GM12878 (cell line): ENCODE data around the gene PAPOLG. TPM values are rescaled to one million over a fixed set of nuclear protein-coding genes. Genes with fewer than 3 reads are reported as not detected.
A peak's percentile ranks its signal among the peaks of the same experiment; 100 is the strongest.
"Not testable (repeated sequence)": the region's sequence is repeated elsewhere in the genome, so short reads cannot be mapped to it uniquely, and the experiment has no call there.

Experiments used
- ATAC-seq: fragments of 200-7000 bp; cut with Tn5 transposase; 3 replicates; pipeline ENCODE4 v1.9.1; 2020; ENCODE audit warnings: mild to moderate bottlenecking, moderate library complexity
- BruUV-seq: library from RNA; stranded (reverse); fragments of 400-500 nt; replicated peaks from 2 replicates; lab custom pipeline; 2021; lab: Mats Ljungman, UMichigan
- CTCF ChIA-PET: fragments of 300-600 bp; sonication (Branson Sonifier 250); formaldehyde crosslinking; extraction: SDS; loops from one replicate; lab custom pipeline; 2021; ENCODE audit warnings: inconsistent platforms; lab: Yijun Ruan, JAX
- POLR2A ChIA-PET: fragments of 350-600 bp; formaldehyde crosslinking; extraction: SDS; loops from one replicate; lab custom pipeline; 2021; ENCODE audit warnings: inconsistent platforms; lab: Charles Lee
- RAD21 ChIA-PET: fragments of 300-600 bp; sonication (Branson Sonifier 250); formaldehyde crosslinking; loops from one replicate; lab custom pipeline; 2023; ENCODE audit warnings: antibody characterized with exemption; ENCODE audit not compliant: unreplicated experiment; lab: Charles Lee
- SMC1A ChIA-PET: fragments of 300-600 bp; sonication (Branson Sonifier 250); formaldehyde crosslinking; loops from one replicate; lab custom pipeline; 2023; ENCODE audit not compliant: unreplicated experiment, uncharacterized antibody; lab: Charles Lee
- DNase-seq: peaks from one replicate; pipeline ENCODE4 v3.0.0-alpha.2; 2011; ENCODE audit warnings: low read depth, low spot score
- FAIRE-seq: peaks from 3 replicates; lab custom pipeline; 2011; peaks lifted over from hg19 to GRCh38; lab: Jason Lieb, UNC
- H2AFZ ChIP-seq: 2 replicates; pipeline ENCODE4 v1.6.0; 2011; ENCODE audit warnings: low read depth, low read length, control low read depth; ENCODE audit not compliant: control insufficient read depth
- H3K27ac ChIP-seq: 2 replicates; pipeline ENCODE4 v1.5.1; 2011; ENCODE audit warnings: control low read depth; ENCODE audit not compliant: control insufficient read depth, insufficient read depth
- H3K27me3 ChIP-seq, 2 experiments: replicated peaks in 1 of 2; 2 replicates each; pipeline versions ENCODE4 v1.6.0 to v1.6.1; 2011; ENCODE audit warnings: low read length in 1 of 2; ENCODE audit not compliant: control insufficient read depth in 2 of 2, insufficient read depth in 2 of 2
- H3K36me3 ChIP-seq, 2 experiments: 2 replicates each; pipeline ENCODE4 v1.5.1; 2011; ENCODE audit warnings: low read length in 1 of 2; ENCODE audit not compliant: control insufficient read depth in 2 of 2, insufficient read depth in 2 of 2
- H3K4me1 ChIP-seq: 2 replicates; pipeline ENCODE4 v1.6.1; 2011; ENCODE audit warnings: mild to moderate bottlenecking, low read length, moderate library complexity, mixed read lengths; ENCODE audit not compliant: control insufficient read depth, insufficient read depth
- H3K4me2 ChIP-seq: 2 replicates; pipeline ENCODE4 v1.6.0; 2011; ENCODE audit warnings: control low read depth; ENCODE audit not compliant: control insufficient read depth, insufficient read depth
- H3K4me3 ChIP-seq: fragments of 200-600 bp; sonication (generic); 2 replicates; pipeline ENCODE4 v1.5.1; 2016
- H3K79me2 ChIP-seq: 2 replicates; pipeline ENCODE4 v1.6.0; 2011; ENCODE audit warnings: low read length; ENCODE audit not compliant: control insufficient read depth, insufficient read depth
- H3K9ac ChIP-seq: 2 replicates; pipeline ENCODE4 v1.8.0; 2011; ENCODE audit warnings: low read length, control low read depth, mixed read lengths; ENCODE audit not compliant: control insufficient read depth, insufficient read depth
- H3K9me3 ChIP-seq: replicated peaks from 3 replicates; pipeline ENCODE4 v1.5.1; 2011; ENCODE audit warnings: mild to moderate bottlenecking, low read length; ENCODE audit not compliant: control insufficient read depth, insufficient read depth
- H4K20me1 ChIP-seq: 2 replicates; pipeline ENCODE4 v1.6.0; 2011; ENCODE audit not compliant: control insufficient read depth, insufficient read depth
- E2F4 ChIP-seq: IDR thresholded peaks from 2 replicates; pipeline ENCODE4 v1.6.1; 2012; ENCODE audit warnings: low read depth, low read length, improper control_type of control experiment
- IRF4 ChIP-seq: IDR thresholded peaks from 2 replicates; pipeline ENCODE4 v1.6.1; 2011; ENCODE audit warnings: low read depth, low read length
- RELA ChIP-seq: fragments of 450-650 bp; IDR thresholded peaks from 2 replicates; pipeline ENCODE4 v1.8.0; 2014; ENCODE audit warnings: borderline replicate concordance; ENCODE audit not compliant: partially characterized antibody
- RELB ChIP-seq: fragments of 450-650 bp; IDR thresholded peaks from 2 replicates; pipeline ENCODE4 v1.6.1; 2017; ENCODE audit warnings: low read depth, mild to moderate bottlenecking, moderate library complexity
- ZSCAN29 ChIP-seq: fragments of 450-650 bp; IDR thresholded peaks from 2 replicates; pipeline ENCODE4 v1.6.1; 2017; ENCODE audit warnings: mild to moderate bottlenecking, moderate library complexity
- WGBS: methylation state at CpG from one replicate; pipeline ENCODE4 v1.1.6; 2016; ENCODE audit warnings: low lambda C conversion rate; ENCODE audit not compliant: insufficient replicate concordance, insufficient coverage; ENCODE audit errors: missing lambda C conversion rate; 5-methylcytosine and 5-hydroxymethylcytosine counted together
- in situ Hi-C: fragments of 300-500 bp; cut with MboI; formaldehyde crosslinking; loops from 9 replicates; pipeline ENCODE4 v1.14.3; 2018; ENCODE audit warnings: mixed read lengths
- intact Hi-C: fragments of 100-400 bp; cut with micrococcal nuclease; formaldehyde crosslinking; loops from one replicate; pipeline ENCODE4 v1.14.2; 2022; ENCODE audit not compliant: unreplicated experiment
- polyA plus RNA-seq, 11 experiments: library from polyadenylated mRNA; depleted of rRNA in 4 of 11; unstranded in 6 of 11; stranded (reverse) in 5 of 11; fragments of >200 nt; fragmentation: Nextera tagmentation in 4 of 11; fragmentation: Illumina TruSeq in 1 of 11; extraction: Ambion mirVana in 4 of 11; extraction: Trizol in 1 of 11; gene quantifications; 1 replicate in 1 of 11; 2 replicates in 10 of 11; pipeline versions ENCODE4 v1.2.1 to v1.2.3, GENCODE V29; 2011 to 2016; ENCODE audit warnings: inconsistent platforms in 2 of 11, missing spikeins in 2 of 11, low read depth in 1 of 11
- total RNA-seq, 4 experiments: library from RNA; depleted of rRNA in 3 of 4; stranded (reverse); fragments of >200 nt in 3 of 4; fragmentation: Illumina TruSeq in 1 of 4; extraction: Trizol in 1 of 4; gene quantifications; 2 replicates each; pipeline versions ENCODE4 v1.2.1 to v1.2.3, GENCODE V29; 2013 to 2021

The PAPOLG gene
- total and polyA plus RNA-seq, 10 of the 15 experiments (the other 5 are each of a cell fraction or from before 2014, with no cell fraction given) = 4.2 to 15.8 (median 10.7) TPM

GRCh38 chr2:60826111-60826510 is 70.0 kb downstream of the PAPOLG start (continued):
- TF ChIP-seq RELA (no peak), IRF4 (no peak)

GRCh38 chr2:60826860-60827259 is 70.8 kb downstream of the PAPOLG start:
- H3K27ac ChIP-seq, H4K20me1 ChIP-seq, in situ Hi-C loops, DNase-seq, H3K9ac ChIP-seq, H3K4me3 ChIP-seq, H3K4me2 ChIP-seq, H3K79me2 ChIP-seq, intact Hi-C loops, H2AFZ ChIP-seq, H3K27me3 ChIP-seq, POLR2A ChIA-PET, H3K36me3 ChIP-seq, H3K9me3 ChIP-seq, H3K4me1 ChIP-seq, FAIRE-seq, BruUV-seq: not testable (repeated sequence)
- 62% methylated on average over 3 of the region's 3 CpGs for WGBS
- peak; percentile 32; the same call in 2 of the 3 replicates for ATAC-seq
- ChIA-PET CTCF (interaction anchor here (0.8 to 1.0 kb wide), 3 partner anchors 9 to 121 kb away, joined by 3 read pairs; no protein-coding TSS in a partner anchor), SMC1A (interaction anchor here (0.7 to 2.5 kb wide), 5 partner anchors 9 to 171 kb away, joined by 3 to 8 read pairs (median 6); no protein-coding TSS in a partner anchor), RAD21 (interaction anchor here (1.4 kb wide), 1 partner anchor 12 kb away, joined by 5 read pairs; no protein-coding TSS in a partner anchor)

GRCh38 chr2:60827369-60827768 is 71.3 kb downstream of the PAPOLG start:
- SMC1A ChIA-PET = interaction anchor here (1.2 to 2.5 kb wide), 5 partner anchors 10 to 171 kb away, joined by 3 to 8 read pairs (median 6); no protein-coding TSS in a partner anchor
- no peak overlapping the region for H3K9ac ChIP-seq
- 90% methylated on average over 9 of the region's 9 CpGs for WGBS
- BruUV-seq = no TSS peak
- RAD21 ChIA-PET = no interaction called here
- no peak overlapping the region for H3K27ac ChIP-seq
- ATAC-seq (no peak), DNase-seq (no peak), FAIRE-seq (no peak)
- H2AFZ ChIP-seq = no peak overlapping the region
- POLR2A ChIA-PET = interaction anchor here (0.6 kb wide), 1 partner anchor 220 kb away, joined by 5 read pairs; no protein-coding TSS in a partner anchor
- in situ Hi-C loops (no loop called here), intact Hi-C loops (no loop called here)
- TF ChIP-seq E2F4 (no peak), ZSCAN29 (no peak), RELB (no peak)
- CTCF ChIA-PET = interaction anchor here (1.2 kb wide), 1 partner anchor 11 kb away, joined by 3 read pairs; no protein-coding TSS in a partner anchor
- H3K36me3 ChIP-seq = no peaks in the 10 kb centered on the region
- H3K4me3 ChIP-seq = no peak overlapping the region
- H3K4me1 ChIP-seq = peaks cover 5% of the 10 kb centered on the region
- H3K4me2 ChIP-seq = no peak overlapping the region
- H3K27me3 ChIP-seq = no peaks in the 10 kb centered on the region
- H3K9me3 ChIP-seq = no peaks in the 10 kb centered on the region
- H3K79me2 ChIP-seq = no peaks in the 10 kb centered on the region
- H4K20me1 ChIP-seq = no peaks in the 10 kb centered on the region
